Tibial nerve (tissue), 4 donors: ENCODE results near the gene CYP4F11.

Experiments used
- EP300 ChIP-seq, 2 donors: sonication (generic); formaldehyde crosslinking; IDR thresholded peaks; one replicate each; pipeline ENCODE4 v1.6.1; 2017; ENCODE audit warnings: antibody characterized with exemption in 2 of 2, mild to moderate bottlenecking in 1 of 2
- POLR2A ChIP-seq, 2 donors: fragments of 450-650 bp; IDR thresholded peaks; one replicate each; pipeline ENCODE4 v1.6.1; 2017; ENCODE audit warnings: antibody characterized with exemption in 2 of 2, mild to moderate bottlenecking in 2 of 2, moderate library complexity in 2 of 2
- TF ChIP-seq, protein P1 (sequence below), 5 experiments: fragments of 200-600 bp in 3 of 5; fragments of 450-650 bp in 2 of 5; sonication (generic) in 3 of 5; IDR thresholded peaks; one replicate each; pipeline ENCODE4 v1.5.1; 2016 to 2019; ENCODE audit warnings: antibody characterized with exemption in 5 of 5, mild to moderate bottlenecking in 3 of 5, moderate library complexity in 2 of 5

DNA sequence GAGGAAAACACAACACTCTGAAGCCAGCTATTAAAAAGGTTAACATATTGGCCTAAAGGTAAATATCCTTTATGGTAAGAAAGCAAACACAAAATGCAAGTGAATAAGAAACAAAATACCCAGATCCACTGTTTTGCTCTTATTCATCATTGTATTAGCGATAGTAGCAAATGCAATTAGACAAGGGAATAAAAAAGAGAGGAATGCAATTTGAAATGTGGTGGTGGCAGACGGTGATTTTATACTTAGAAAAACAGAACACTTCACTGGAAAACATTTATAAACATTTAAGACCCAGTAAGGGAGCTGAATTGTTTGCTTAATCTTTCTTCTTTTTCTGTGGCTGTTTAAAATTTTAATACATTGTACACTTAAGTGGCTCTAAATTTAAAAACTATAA, 19.2 kb downstream of the CYP4F11 start:
- TF ChIP-seq, protein P1, sequence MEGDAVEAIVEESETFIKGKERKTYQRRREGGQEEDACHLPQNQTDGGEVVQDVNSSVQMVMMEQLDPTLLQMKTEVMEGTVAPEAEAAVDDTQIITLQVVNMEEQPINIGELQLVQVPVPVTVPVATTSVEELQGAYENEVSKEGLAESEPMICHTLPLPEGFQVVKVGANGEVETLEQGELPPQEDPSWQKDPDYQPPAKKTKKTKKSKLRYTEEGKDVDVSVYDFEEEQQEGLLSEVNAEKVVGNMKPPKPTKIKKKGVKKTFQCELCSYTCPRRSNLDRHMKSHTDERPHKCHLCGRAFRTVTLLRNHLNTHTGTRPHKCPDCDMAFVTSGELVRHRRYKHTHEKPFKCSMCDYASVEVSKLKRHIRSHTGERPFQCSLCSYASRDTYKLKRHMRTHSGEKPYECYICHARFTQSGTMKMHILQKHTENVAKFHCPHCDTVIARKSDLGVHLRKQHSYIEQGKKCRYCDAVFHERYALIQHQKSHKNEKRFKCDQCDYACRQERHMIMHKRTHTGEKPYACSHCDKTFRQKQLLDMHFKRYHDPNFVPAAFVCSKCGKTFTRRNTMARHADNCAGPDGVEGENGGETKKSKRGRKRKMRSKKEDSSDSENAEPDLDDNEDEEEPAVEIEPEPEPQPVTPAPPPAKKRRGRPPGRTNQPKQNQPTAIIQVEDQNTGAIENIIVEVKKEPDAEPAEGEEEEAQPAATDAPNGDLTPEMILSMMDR (IDR thresholded peaks at IDR 0.05): no peak
- no peak for TF ChIP-seq POLR2A (IDR thresholded peaks at IDR 0.05)
- TF ChIP-seq EP300 (IDR thresholded peaks at IDR 0.05): no peak
